ENCODE results near the gene AP2A1.

GRCh38 chr19:49824662-49825061, 57.9 kb downstream of the AP2A1 start:
- TF ChIP-seq CTCF (IDR thresholded peaks at IDR 0.05) (no peak), ZFX (IDR thresholded peaks at IDR 0.05; ENCODE audit: borderline replicate concordance) (no peak)
